Parathyroid adenoma (tissue), 2 donors: ENCODE results near the gene LYPD1.

Source experiments
- H2AFZ ChIP-seq: fragments of 300-600 bp; sonication (generic); one replicate; pipeline ENCODE4 v1.7.0; 2017; ENCODE audit warnings: antibody characterized with exemption, mild to moderate bottlenecking
- H3K27ac ChIP-seq: fragments of 300-600 bp; sonication (generic); one replicate; pipeline ENCODE4 v1.7.0; 2017
- H3K27me3 ChIP-seq: fragments of 300-600 bp; sonication (generic); one replicate; pipeline ENCODE4 v1.7.0; 2017; ENCODE audit warnings: low read length; ENCODE audit not compliant: control insufficient read depth, insufficient read depth
- H3K36me3 ChIP-seq: fragments of 300-600 bp; sonication (generic); one replicate; pipeline ENCODE4 v1.7.0; 2017; ENCODE audit warnings: low read length; ENCODE audit not compliant: control insufficient read depth, insufficient read depth
- H3K4me1 ChIP-seq: fragments of 300-600 bp; sonication (generic); one replicate; pipeline ENCODE4 v1.7.0; 2017; ENCODE audit warnings: control low read depth
- H3K4me2 ChIP-seq: fragments of 300-600 bp; sonication (generic); one replicate; pipeline ENCODE4 v1.7.0; 2017; ENCODE audit warnings: low read length
- H3K4me3 ChIP-seq: fragments of 300-600 bp; sonication (generic); one replicate; pipeline ENCODE4 v1.7.0; 2017; ENCODE audit warnings: low read depth, low read length
- H3K79me2 ChIP-seq: fragments of 300-600 bp; sonication (generic); one replicate; pipeline ENCODE4 v1.7.0; 2017; ENCODE audit warnings: control low read depth
- H3K9ac ChIP-seq: fragments of 300-600 bp; sonication (generic); one replicate; pipeline ENCODE4 v1.7.0; 2017; ENCODE audit warnings: mild to moderate bottlenecking
- H3K9me3 ChIP-seq: fragments of 300-600 bp; sonication (generic); one replicate; pipeline ENCODE4 v1.7.0; 2017; ENCODE audit warnings: low read length; ENCODE audit not compliant: control insufficient read depth
- TF ChIP-seq, protein P1 (sequence below): fragments of 300-600 bp; sonication (generic); IDR thresholded peaks from one replicate; pipeline ENCODE4 v1.7.0; 2017; ENCODE audit warnings: antibody characterized with exemption, mild to moderate bottlenecking
- donor health status: primary hyperparathyroidism.

The LYPD1 gene

DNA sequence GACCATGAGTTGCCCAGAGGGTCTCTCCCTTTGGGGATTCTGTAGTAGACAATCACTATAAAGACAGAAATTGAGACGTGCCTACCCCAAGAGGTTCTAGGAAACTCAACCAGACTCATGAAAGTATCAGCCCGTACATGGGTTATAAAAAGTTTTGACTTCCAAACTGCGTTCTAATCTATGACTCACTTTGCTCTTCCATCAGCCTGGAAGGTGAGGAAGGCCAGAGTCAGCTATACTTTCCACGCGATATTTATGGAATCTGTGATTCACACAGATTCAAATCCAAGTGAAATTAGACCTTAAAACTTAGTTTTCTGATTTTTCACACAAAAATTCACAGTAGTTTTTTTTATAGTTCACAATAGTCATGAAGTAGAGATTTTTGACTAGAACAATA lies 7.7 kb upstream of the LYPD1 start:
- H3K4me1 ChIP-seq, result no peaks in the 10 kb centered on the region
- no peaks in the 10 kb centered on the region for H3K9me3 ChIP-seq
- H3K27ac ChIP-seq, result no peak overlapping the region
- no peak overlapping the region for H2AFZ ChIP-seq
- H3K4me3 ChIP-seq, result no peak overlapping the region
- TF ChIP-seq, protein P1, sequence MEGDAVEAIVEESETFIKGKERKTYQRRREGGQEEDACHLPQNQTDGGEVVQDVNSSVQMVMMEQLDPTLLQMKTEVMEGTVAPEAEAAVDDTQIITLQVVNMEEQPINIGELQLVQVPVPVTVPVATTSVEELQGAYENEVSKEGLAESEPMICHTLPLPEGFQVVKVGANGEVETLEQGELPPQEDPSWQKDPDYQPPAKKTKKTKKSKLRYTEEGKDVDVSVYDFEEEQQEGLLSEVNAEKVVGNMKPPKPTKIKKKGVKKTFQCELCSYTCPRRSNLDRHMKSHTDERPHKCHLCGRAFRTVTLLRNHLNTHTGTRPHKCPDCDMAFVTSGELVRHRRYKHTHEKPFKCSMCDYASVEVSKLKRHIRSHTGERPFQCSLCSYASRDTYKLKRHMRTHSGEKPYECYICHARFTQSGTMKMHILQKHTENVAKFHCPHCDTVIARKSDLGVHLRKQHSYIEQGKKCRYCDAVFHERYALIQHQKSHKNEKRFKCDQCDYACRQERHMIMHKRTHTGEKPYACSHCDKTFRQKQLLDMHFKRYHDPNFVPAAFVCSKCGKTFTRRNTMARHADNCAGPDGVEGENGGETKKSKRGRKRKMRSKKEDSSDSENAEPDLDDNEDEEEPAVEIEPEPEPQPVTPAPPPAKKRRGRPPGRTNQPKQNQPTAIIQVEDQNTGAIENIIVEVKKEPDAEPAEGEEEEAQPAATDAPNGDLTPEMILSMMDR, result no peak
- H3K4me2 ChIP-seq, result no peak overlapping the region
- H3K79me2 ChIP-seq, result no peaks in the 10 kb centered on the region
- H3K36me3 ChIP-seq, result no peaks in the 10 kb centered on the region
- no peak overlapping the region for H3K9ac ChIP-seq
- H3K27me3 ChIP-seq, result no peaks in the 10 kb centered on the region

GRCh38 chr2:132676999-132677398 lies 7.0 kb upstream of the LYPD1 start:
- no peaks in the 10 kb centered on the region for H3K27me3 ChIP-seq
- H3K79me2 ChIP-seq, result no peaks in the 10 kb centered on the region
- no peak overlapping the region for H3K4me2 ChIP-seq
- no peak overlapping the region for H2AFZ ChIP-seq
- H3K4me1 ChIP-seq, result no peaks in the 10 kb centered on the region
- no peak overlapping the region for H3K27ac ChIP-seq
- H3K36me3 ChIP-seq, result no peaks in the 10 kb centered on the region
- H3K9ac ChIP-seq, result no peak overlapping the region
- TF ChIP-seq, protein P1, result no peak
- no peaks in the 10 kb centered on the region for H3K9me3 ChIP-seq
- no peak overlapping the region for H3K4me3 ChIP-seq

DNA sequence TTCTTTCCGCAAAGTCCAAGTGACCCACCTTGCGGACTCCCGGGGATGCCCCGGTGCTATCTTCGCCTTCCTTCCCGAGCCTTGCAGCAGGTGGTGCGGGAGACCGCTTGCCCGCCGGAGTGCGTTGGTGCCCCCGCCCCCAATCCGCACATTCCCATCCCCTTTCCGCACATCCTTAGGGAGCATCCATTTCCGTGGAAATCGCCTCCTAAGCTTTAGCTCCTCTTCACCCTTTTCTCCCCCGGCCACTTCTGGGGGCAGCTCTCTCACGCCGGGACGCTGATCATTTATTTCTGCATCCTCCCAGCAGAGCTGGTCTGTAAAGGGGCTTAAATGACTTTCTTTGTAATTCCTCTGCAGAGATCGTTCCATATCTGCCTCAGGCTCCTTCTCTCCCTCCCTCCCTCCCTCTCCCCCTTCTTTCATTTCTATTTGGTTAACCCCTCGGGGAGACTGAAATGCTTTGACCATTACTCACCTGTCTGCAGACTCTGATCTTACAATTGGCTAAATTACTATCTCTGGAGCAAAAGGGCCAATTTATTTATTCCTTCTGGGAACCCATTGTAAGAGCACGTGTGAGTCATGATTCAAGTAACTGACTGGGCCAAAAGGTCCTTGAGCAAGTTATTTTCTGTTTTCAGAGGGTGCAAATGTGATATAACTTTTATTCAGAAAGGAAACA lies 1.3 kb upstream of the LYPD1 start:
- no peak overlapping the region for H3K27ac ChIP-seq
- no peaks in the 10 kb centered on the region for H3K36me3 ChIP-seq
- no peaks in the 10 kb centered on the region for H3K79me2 ChIP-seq
- no peak overlapping the region for H3K4me3 ChIP-seq
- no peaks in the 10 kb centered on the region for H3K4me1 ChIP-seq
- TF ChIP-seq, protein P1, result no peak
- no peak overlapping the region for H2AFZ ChIP-seq
- no peak overlapping the region for H3K9ac ChIP-seq
- no peaks in the 10 kb centered on the region for H3K9me3 ChIP-seq
- no peaks in the 10 kb centered on the region for H3K27me3 ChIP-seq
- peak overlapping the region; percentile 89 for H3K4me2 ChIP-seq

GRCh38 chr2:132670496-132671150 lies 618 bp upstream of the LYPD1 start:
- Histone ChIP-seq H3K9me3 (no peaks in the 10 kb centered on the region), H3K4me2 (peak overlapping the region; percentile 89), H3K27me3 (no peaks in the 10 kb centered on the region), H3K79me2 (no peaks in the 10 kb centered on the region), H3K4me1 (no peaks in the 10 kb centered on the region), H3K27ac (no peak overlapping the region), H3K36me3 (no peaks in the 10 kb centered on the region), H3K4me3 (peak overlapping the region; percentile 59), H3K9ac (no peak overlapping the region), H2AFZ (peak overlapping the region; percentile 57)
- TF ChIP-seq, protein P1, result no peak
